HEK293T (cell line): ENCODE measurements around the gene CCDC169.

Experiments used
- BHLHE40 ChIP-seq: fragments of 450-650 bp; IDR thresholded peaks from 2 replicates; pipeline ENCODE4 v1.6.1; 2016; ENCODE audit warnings: mild to moderate bottlenecking, moderate library complexity, borderline replicate concordance
- SP1 ChIP-seq: fragments of 450-650 bp; IDR thresholded peaks from 2 replicates; pipeline ENCODE4 v1.6.1; 2017
- SUZ12 ChIP-seq: fragments of 450-650 bp; IDR thresholded peaks from 2 replicates; pipeline ENCODE4 v1.6.1; 2016; ENCODE audit warnings: mild to moderate bottlenecking
- TARDBP ChIP-seq: fragments of 450-650 bp; IDR thresholded peaks from 2 replicates; pipeline ENCODE4 v1.6.1; 2016

GRCh38 chr13:36344173-36344572, 46.6 kb upstream of the CCDC169 start:
- TF ChIP-seq SP1, result no peak
- TF ChIP-seq BHLHE40, result no peak
- no peak for TF ChIP-seq TARDBP
- no peak for TF ChIP-seq SUZ12
